SIG-M5 treated with dmso at 0.1 percent for 504 hours (cell line): ENCODE results near the gene IL37.
"Not testable (repeated sequence)": the region's sequence is repeated elsewhere in the genome, so short reads cannot be mapped to it uniquely, and the experiment has no call there.

ENCODE experiments used
- DNase-seq: peaks from one replicate; lab custom pipeline; 2025; ENCODE audit not compliant: unreplicated experiment; lab: John Stamatoyannopoulos, UW

Gene IL37

DNA sequence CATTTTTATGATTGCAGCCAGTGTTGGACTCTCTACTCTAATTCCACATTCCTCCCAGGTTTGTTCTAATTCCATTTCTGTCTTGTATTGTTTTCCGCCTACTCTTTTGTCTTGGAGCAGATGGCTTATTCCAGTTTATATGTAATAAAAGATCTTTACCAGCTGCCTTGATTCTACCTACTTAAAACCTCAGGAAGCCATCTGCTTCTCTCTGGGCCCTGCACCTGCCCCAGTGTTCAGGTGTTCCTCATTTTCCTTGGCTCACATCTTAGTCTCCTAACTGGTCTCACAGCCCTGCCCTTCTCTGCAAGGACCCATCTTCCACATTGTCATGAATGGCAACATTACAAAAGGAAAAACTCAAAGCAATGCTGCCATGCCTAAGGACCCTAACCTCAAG lies 21.0 kb upstream of the IL37 start:
- no peak for DNase-seq

DNA sequence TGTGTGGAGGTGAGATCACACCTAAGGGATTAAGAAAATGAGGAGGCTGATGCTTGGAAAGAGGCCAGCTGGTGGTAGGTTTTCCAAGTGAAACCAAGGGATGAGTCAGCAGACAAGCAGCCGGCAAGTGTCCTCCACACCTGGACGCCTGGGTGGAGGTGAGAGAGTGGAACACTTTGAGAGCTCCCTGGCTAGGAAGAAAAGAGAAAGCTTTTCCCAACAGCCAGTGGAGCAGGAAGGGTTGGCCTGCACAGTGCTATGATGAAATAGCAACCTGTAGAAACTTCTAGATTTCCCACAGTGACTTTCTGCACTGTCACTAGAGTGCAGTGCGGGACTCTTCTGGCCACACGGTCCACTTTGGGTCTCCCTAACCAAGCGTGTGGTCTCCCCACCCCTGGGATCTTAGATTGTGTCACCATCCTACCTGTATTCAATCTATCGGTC lies 19.6 kb upstream of the IL37 start:
- no peak for DNase-seq

DNA sequence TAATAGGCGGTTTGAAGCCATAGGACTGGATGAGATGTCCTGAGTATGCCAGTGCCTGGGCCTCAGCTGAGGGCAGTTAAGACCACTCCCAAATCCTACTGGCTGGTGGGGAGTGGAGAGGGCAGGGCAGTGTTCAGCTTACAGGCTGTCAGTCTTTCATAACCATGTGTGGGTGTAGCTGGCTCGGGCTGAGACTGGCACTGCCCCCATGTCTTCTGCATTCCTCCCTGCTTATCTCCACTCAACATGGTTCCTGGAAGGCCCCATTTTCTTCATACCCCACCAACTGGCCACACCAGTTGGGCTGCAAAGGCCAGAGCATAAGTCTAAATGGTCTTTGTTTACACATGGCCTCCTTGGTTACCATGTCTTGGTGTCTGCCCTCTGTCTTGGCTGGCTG lies 17.2 kb upstream of the IL37 start:
- no peak for DNase-seq

DNA sequence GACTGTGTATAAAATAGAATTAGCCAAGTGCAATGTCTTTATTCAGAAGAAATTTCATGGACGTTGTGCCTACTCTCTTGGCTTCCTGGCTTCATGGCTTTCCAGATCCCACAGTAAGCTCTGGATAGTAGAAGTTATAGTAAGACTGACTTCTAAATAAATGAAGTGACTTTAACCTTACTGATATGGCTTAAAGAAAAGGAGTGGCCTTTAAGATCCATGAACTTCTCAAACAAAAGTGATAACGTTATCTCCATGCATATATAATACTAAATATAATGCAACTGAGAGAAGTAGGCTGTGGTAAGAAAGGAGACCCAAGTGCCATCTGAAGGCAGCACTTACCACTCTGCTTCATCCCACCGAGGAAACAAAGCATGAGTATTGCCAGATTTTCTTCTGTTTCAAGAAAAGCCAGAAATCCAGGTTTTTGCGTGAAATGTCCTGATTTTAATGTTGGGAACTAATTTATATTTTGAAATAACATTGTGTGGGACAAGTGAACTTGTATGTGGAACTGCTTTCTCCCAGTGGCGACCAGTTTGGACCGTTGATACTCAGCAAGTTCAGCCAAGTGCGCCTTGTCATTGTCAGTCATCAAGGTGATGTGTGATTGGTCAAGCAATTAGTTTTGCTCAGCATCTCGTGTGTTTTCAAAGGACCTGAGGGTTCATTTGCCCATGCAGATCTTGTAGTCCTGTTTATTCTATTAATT lies 13.9 kb upstream of the IL37 start:
- no peak for DNase-seq

DNA sequence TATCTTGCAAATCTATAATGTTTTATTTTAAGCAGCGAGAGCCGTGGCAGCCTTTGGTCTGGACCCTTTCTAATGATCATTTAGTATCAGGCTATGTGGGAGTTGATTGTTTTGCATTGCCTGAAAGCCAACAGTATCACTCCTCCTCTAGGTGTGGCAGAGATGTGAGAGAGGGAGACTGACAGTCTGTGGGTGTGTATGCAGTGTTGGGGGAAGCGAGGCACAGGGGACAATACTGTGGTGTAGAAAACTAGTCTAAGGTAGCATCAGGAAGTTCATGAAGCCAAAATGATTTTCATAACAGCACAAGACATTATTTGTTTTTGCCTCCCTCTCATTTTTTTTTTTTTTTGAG lies 13.4 kb upstream of the IL37 start:
- DNase-seq, result no peak

DNA sequence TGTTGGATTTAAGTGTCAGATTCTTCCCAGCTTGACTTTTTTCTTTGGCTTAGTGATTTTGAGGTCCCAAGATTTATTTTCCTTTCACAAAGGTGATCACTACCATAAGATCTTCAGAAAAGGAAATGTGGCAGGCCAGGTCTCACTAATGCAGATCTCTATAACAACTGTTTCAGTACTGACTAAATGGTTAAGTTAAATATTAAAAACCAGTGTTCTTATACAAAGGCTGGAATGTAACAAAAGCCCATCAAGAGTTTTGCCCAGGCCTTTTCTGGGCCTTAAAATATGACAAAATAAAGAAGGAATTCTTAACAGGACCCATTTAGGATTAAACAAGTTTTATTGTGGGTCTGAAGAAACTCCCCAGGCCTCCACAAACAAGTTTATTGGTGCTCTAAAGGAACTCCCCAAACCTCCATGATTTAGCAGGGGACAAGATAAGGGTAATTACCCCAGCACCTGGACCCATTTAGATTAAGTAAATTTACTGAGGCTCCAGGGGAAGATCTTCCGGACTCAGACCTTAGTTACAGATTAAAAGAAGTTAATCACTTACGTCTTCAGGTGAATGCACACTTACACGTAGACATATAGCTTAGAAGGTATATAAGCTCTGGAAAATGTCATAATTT lies 9.4 kb upstream of the IL37 start:
- DNase-seq, result not testable (repeated sequence)

DNA sequence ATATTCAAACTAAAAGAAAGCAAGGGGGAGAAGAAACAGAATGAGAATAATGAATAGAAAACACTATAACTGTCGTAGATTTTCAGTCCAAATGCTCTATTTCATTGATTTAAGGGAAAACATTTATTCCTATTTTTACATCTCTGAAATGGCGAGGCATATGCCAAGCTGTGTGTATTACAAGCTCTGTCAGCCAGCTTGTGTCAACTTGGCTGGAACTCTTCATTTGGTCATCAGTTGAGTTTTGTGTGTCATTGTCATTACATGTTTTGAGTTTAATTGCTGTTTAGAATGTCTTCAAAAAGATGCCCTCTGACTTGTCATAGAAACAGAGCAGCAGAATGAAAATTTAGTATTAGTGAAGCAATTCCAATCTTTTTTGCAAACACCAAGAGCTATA lies 8.1 kb upstream of the IL37 start:
- no peak for DNase-seq

DNA sequence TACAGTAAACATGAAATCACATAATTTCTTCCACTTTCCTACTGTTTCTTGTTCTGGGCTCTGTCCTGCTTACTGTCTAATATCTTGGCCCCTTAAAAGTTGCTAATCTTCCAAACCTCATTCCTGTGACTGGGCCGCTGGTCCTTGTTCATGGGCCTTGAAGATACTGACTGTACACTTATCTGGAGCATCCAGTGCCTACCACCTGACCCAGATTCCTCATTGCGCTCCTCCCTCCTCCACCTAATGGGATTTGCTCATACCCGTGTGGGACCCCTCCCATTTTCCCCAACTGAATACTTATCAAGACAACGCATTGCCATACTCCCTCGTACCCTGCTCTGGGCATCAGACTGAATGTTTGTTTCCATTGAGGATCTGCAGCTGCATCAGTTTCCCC lies 6.1 kb upstream of the IL37 start:
- no peak for DNase-seq

DNA sequence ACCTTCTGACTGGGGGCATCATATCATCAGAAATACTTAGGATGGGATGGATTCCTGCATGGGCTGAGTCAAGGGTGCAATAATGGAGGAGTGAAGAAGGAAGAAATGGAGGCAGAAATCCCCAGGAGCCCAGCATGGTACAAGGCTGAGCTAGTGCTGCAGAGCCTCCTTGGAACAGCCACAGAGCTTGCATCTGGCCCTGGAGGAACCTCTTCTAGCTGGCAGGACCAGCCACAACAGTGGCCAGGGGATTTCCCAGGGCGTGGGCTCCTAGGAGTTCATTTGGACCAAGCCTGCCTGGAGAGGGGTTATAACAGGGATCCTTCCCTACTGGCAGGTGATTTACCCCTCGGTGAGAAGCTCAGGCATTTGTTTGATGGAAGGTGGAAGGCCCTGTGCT lies 4.7 kb upstream of the IL37 start:
- no peak for DNase-seq

DNA sequence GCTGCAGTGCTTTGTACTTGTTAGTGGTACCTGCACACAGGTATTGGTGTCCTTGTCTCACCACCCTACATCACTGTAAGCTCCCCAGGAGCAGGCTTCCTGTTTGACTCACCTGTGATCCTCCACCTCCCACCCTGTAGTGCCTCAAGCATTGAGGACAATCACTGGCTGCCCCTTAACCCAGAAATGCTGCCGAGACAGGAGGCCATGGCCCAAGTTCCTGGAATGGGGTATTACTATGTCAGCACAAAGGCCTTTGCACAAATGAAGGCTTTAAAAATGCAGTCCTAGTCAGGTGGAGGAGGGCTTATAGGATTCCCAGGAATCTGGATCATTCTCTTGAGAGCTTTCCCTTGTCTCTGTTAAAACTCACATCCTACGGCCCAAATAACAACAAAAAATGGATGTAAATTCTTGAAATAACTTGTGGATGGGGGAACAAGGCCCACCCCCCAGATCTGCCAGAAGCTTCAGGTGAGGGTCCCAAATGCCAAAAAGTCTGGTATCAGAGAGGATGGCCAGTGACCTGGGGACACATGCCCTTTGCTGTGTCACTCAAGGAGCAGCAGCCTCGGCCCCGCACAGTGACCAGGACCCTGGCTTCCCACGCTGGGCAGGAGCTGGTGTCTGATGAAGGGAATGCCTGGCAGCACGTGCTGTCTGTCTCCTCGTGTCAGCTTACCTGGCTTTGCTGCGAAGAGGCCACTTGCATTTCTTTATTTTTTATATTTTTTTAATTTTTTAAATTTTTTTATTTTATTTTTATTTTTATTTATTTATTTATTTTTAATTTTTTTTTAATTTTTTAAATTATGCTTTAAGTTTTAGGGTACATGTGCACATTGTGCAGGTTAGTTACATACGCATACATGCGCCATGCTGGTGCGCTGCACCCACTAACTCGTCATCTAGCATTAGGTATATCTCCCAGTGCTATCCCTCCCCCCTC lies 3.7 kb upstream of the IL37 start:
- DNase-seq, result no peak

DNA sequence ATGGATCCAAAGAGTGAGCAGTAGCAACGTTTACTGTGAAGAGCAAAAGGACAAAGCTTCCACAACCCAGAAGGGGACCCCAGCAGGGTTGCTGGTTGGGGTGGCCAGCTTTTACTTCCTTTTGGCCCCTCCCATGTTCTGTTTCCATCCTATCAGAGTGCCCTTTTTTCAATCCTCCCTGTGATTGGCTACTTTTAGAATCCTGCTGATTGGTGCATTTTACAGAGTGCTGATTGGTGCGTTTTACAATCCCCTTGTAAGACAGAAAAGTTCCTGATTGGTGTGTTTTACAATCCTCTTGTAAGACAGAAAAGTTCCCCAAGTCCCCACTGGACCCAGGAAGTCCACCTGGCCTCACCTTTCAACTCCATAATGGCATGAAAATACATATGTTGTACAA lies 2.4 kb upstream of the IL37 start:
- DNase-seq, result not testable (repeated sequence)

DNA sequence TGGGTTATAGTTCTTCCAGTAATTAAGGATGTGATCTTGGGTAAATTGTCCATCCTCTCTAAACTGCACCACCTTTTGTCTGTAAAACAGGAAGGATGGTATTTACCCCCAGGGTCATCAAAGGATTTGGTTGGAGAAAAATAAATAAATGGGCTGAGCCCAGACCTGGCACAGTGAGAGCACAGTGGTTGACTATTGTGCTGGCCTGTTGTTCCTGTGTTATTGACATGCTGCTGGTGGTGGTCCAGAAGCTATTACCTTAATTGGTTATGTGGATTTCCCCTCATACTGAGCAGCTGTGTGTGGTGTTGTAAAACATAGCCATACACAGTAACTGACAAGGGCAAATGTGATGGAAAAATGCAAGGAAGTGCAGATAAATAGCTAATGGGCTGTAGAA lies 746 bp upstream of the IL37 start:
- DNase-seq, result no peak

DNA sequence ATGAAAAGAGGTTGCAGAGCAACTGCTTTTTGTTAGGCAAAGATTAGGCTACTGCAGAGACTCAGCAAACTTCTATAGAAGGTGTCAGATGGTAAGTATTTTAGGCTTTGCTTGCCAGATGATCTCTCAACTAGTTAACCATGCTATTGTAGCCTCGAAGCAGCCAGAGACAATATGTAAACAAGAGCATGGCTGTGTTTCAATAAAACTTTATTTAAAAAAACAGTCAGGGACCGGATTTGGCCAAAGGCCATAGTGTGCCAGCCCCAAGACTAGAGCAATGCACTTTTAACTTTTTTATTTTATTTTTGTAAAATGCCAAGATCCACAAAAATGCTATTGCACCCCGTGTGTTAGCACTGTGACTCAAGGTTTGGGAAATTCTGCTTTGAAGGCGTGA lies 1.4 kb downstream of the IL37 start:
- DNase-seq, result no peak

DNA sequence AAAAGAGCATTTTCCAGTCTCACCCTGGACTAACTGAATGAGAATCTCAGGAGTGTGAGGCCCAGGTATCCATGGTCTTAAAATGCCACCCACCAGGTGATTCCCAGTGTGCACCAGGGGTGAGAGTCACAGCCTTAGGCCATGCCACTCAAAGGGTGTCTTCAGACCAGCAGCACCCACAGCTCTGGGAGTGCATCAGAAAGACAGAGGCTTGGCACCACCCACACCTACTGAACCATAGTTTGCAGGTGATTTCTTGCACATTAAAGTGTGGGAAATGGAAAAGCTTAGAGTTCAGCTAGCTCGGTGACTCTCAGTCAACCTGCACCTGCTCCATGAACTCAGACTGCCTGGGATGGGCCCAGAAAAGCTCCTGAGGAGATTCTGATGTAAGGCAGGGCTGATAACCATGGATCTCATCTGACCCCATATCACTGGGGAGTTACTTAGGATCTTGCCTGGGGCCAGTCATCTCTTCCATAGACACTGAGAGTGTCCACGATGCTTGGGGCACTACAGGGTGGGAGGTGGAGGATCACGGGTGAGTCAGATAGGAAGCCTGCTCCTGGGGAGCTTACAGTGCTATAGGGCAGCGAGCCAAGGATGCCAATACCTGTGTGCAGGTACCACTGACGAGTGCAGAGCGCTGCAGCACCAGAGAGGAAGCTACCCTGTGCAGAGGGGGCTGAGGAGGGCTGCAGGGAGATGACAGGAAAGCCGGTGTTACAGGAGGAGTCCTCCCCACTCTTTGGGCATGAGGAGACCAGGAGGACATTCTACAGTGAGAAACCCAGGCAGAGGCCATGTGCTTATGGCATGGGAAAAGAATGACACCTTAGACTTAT lies 4.6 kb downstream of the IL37 start:
- DNase-seq, result no peak

DNA sequence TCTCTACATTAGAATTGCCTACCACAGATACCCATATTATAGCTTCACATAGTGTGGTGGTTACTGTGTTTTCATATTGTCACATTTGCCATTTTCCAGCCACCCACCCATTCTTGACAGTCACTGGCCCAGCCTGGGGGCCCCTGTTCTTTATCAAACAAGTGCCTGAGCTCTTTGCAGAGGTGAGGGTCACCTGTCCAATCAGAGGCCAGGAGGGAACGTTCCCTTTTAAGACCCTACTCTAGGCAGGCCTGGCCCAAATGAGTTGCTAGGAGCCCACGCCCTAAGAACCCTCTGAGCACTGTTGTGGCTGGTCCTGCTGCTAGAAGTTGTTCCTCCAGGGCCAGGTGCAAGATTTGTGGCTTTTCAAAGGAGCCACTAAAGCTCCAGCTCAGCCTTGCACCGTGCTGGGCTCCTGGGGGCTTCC lies 5.2 kb downstream of the IL37 start:
- no peak for DNase-seq

DNA sequence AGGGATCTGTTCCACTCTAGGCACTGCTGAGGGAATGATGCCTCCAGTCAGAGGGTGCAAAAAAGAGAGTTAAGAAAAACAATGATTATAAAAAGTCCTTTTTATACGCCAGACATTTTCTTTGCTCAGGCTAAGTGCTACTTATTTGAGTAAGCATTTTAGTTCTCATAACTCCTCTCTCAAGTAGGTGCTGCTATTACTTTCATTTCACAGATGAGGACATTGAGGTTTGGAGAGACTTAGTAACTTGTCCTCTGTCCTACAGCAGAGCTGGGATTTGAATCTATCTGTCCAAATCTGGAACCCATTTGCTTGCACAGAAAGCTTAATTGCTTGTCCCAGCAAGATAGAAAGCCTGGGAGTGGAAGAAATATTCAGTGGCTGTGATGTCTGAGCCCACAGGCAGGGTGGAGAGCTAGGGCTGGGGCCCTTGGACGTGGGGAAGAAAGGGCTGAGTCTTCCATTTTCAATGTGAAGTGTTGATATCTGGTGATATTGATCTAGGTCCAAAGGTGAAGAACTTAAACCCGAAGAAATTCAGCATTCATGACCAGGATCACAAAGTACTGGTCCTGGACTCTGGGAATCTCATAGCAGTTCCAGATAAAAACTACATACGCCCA lies 5.8 kb downstream of the IL37 start:
- DNase-seq, result no peak

DNA sequence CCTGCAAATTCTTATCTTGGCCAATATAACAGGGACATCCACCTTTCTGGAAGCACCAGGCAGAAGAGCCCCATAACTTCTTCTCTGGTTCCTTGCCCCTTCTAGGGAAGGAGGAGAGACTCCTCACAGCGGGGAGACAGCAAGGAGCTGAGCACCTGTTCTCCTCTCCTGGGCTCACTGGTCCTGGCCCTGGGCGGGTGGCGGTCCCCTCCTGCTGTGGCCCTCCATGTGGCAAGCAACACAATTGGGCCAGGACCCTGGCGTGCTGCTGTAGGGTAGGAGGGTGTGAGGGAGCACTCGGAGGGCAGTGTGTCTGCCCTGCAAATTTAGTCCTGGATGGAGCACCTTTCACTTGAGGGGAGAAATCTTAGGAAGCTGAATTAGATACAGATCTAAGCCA lies 6.9 kb downstream of the IL37 start:
- DNase-seq, result no peak

DNA sequence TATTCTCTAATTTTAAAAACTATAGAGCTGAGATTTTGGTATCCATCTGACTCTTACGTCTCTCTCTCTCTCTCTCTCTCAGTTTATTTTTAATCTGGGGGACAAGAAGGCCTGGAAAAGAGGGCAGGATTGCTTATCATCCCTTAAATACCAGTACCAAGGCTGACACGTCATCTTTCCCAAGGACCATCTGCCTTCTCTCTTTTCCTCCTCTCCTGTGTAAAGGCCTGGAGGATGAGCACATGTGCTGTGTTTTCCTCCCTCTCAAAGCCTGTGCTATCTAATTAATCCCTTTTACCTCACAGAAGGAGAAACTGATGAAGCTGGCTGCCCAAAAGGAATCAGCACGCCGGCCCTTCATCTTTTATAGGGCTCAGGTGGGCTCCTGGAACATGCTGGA lies 7.3 kb downstream of the IL37 start:
- no peak for DNase-seq

DNA sequence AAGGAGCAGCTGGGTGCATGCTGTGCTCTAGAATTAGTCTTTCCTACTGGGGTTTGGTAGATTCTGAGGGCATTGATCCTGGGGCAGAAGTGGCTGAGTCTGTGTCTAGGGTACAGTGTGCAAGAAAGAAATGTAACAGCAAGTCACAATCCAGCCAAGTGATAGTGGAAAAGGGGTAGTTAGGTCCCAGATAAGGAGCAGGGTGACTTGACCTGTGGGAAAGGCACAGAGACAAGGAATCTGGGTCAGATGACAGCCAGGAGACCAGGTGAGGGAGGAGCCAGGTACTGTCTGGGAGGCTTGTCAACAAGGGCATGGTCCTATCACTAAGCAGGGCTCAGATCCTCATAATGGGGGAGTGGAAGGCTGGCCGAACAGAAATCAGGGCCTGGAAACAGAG lies 8.1 kb downstream of the IL37 start:
- no peak for DNase-seq

DNA sequence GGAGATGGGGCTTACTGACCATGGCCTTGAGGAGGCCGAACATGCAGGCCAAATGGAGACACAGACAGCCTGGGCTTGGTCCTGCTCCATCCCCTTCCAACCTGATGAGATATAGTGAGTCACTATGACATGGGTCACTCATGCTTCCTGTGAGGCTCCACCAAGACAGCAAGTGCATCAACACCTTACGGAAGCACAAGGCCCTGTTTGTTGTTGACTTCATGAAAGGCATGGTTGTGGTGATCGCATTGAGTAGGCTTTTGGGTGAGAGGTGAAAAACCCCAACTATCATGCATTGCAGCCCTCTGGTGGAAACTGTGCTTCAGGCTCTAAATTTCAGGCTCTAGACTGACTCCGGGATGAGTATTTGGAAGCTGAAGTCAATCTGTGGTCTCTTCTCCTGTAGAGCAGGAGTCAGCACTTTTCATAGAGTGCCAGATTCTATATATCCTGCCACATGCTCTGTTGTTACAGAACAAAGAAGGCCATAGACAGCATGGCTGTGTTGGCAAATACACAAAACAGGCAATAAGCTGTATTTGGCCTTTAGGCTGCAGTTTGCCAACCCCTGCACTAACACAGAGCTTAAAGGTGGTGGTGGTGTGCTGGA lies 10.1 kb downstream of the IL37 start:
- no peak for DNase-seq
